Measurements from ENCODE around the gene ATP5MG. TPM values are rescaled to one million over a fixed set of nuclear protein-coding genes. Genes with fewer than 3 reads are reported as not detected.
A peak's percentile ranks its signal among the peaks of the same experiment; 100 is the strongest.
"Not testable (repeated sequence)": the region's sequence is repeated elsewhere in the genome, so short reads cannot be mapped to it uniquely, and the experiment has no call there.

ATP5MG gene
- total RNA-seq, 2 donors from 2014 or later: 45.2 to 91.3 TPM

- intact Hi-C loops (cut with DNase I): no loop called here
- Histone ChIP-seq H3K27ac (peak overlapping the region; percentile 68 to 92 (median 86)), H3K4me3 (peak overlapping the region; percentile 76 to 92), H3K4me1 (peaks cover 32% of the 10 kb centered on the region), H3K9me3 (no peaks in the 10 kb centered on the region), H3K27me3 (no peaks in the 10 kb centered on the region), H3K36me3 (replicated peaks in 1 of 2; ENCODE audit: insufficient read depth in 1 of 2, low read depth in 2 of 2) (peaks cover 0 to 2% of the 10 kb centered on the region in 2 donors)
- WGBS, 2 donors: 1% methylated on average over 22 of the region's 22 CpGs
- ATAC-seq (peak; percentile 3), DNase-seq (no peak)
- TF ChIP-seq POLR2A (IDR thresholded peaks at IDR 0.05) (no peak), CTCF (IDR thresholded peaks at IDR 0.05) (no peak)
These were observed 629 bp downstream of the ATP5MG start for GRCh38 chr11:118401880-118402590.

GRCh38 chr11:118402594-118402993 lies 1.2 kb downstream of the ATP5MG start:
- ATAC-seq; H3K9me3 ChIP-seq; intact Hi-C loops (cut with DNase I); DNase-seq; H3K27me3 ChIP-seq; H3K36me3 ChIP-seq (replicated peaks in 1 of 2; ENCODE audit: insufficient read depth in 1 of 2, low read depth in 2 of 2): not testable (repeated sequence)
- Histone ChIP-seq H3K4me1 (peaks cover 32% of the 10 kb centered on the region), H3K27ac (peak overlapping the region in 2 of 4 donors; percentile 89 to 92), H3K4me3 (peak overlapping the region in 1 of 2 donors; percentile 92)
- WGBS, 2 donors: 69 to 73% methylated on average over 7 of the region's 7 CpGs

- Histone ChIP-seq H3K4me1 (peaks cover 25% of the 10 kb centered on the region), H3K9me3 (no peaks in the 10 kb centered on the region), H3K36me3 (replicated peaks in 1 of 2; ENCODE audit: insufficient read depth in 1 of 2, low read depth in 2 of 2) (peaks cover 0 to 8% of the 10 kb centered on the region in 2 donors), H3K4me3 (no peak overlapping the region), H3K27me3 (no peaks in the 10 kb centered on the region), H3K27ac (no peak overlapping the region)
- 68 to 80% methylated on average over 7 of the region's 7 CpGs for WGBS, 2 donors
- DNase-seq (peak in 3 of 4 donors; percentile 14 to 31 (median 25)), ATAC-seq (no peak)
- intact Hi-C loops (cut with DNase I): no loop called here
- no peak for TF ChIP-seq CTCF (IDR thresholded peaks at IDR 0.05)
- TF ChIP-seq POLR2A (IDR thresholded peaks at IDR 0.05): no peak
These were observed 5.3 kb downstream of the ATP5MG start for GRCh38 chr11:118406599-118407166.

GRCh38 chr11:118410055-118410745 lies 8.8 kb downstream of the ATP5MG start:
- Histone ChIP-seq H3K27ac (no peak overlapping the region), H3K36me3 (replicated peaks in 1 of 2; ENCODE audit: insufficient read depth in 1 of 2, low read depth in 2 of 2) (peaks cover 0 to 8% of the 10 kb centered on the region in 2 donors), H3K4me1 (no peaks in the 10 kb centered on the region), H3K4me3 (no peak overlapping the region), H3K27me3 (no peaks in the 10 kb centered on the region), H3K9me3 (no peaks in the 10 kb centered on the region)
- TF ChIP-seq POLR2A (IDR thresholded peaks at IDR 0.05): no peak
- no peak for TF ChIP-seq CTCF (IDR thresholded peaks at IDR 0.05)
- DNase-seq: no peak
- WGBS, 2 donors: 56 to 61% methylated on average over 7 of the region's 7 CpGs
- no peak for ATAC-seq
- intact Hi-C loops (cut with DNase I): no loop called here

GRCh38 chr11:118411530-118411929 lies 10.1 kb downstream of the ATP5MG start:
- DNase-seq: no peak
- Histone ChIP-seq H3K4me1 (no peaks in the 10 kb centered on the region), H3K36me3 (replicated peaks in 1 of 2; ENCODE audit: insufficient read depth in 1 of 2, low read depth in 2 of 2) (peaks cover 0 to 8% of the 10 kb centered on the region in 2 donors), H3K27ac (no peak overlapping the region), H3K27me3 (no peaks in the 10 kb centered on the region), H3K4me3 (no peak overlapping the region), H3K9me3 (no peaks in the 10 kb centered on the region)
- ATAC-seq: no peak
- WGBS, 2 donors: 87 to 98% methylated on average over 4 of the region's 4 CpGs
- intact Hi-C loops (cut with DNase I): no loop called here
- TF ChIP-seq POLR2A (IDR thresholded peaks at IDR 0.05) (no peak), CTCF (IDR thresholded peaks at IDR 0.05) (no peak)
